ENCODE measurements around the gene BRSK2.

BRSK2 gene

GRCh38 chr11:1510928-1511327 is 121.2 kb downstream of the BRSK2 start:
- no peak for DNase-seq (ENCODE audit: low read depth, low spot score)
- no peak for TF ChIP-seq CTCF (IDR thresholded peaks at IDR 0.05; ENCODE audit: low read depth, low read length)
- in situ Hi-C loops (cut with HindIII; ENCODE audit: low sequenced_read_pairs), result no loop called here
- H3K4me3 ChIP-seq (ENCODE audit: low read depth, low read length), result no peak overlapping the region

- no peak for TF ChIP-seq CTCF (IDR thresholded peaks at IDR 0.05; ENCODE audit: low read depth, low read length)
- no peak for DNase-seq (ENCODE audit: low read depth, low spot score)
- in situ Hi-C loops (cut with HindIII; ENCODE audit: low sequenced_read_pairs), result no loop called here
- no peak overlapping the region for H3K4me3 ChIP-seq (ENCODE audit: low read depth, low read length)
These were observed 122.3 kb downstream of the BRSK2 start for GRCh38 chr11:1511937-1512496.
